Erythroblast (primary cell): Measurements from ENCODE around the gene AMER2.

Experiments
- DNase-seq, 2 experiments: peaks; one replicate each; lab custom pipeline; 2025; lab: John Stamatoyannopoulos, UW
- GATA1 ChIP-seq: IDR thresholded peaks from 2 replicates; pipeline ENCODE4 v1.6.1; 2011; ENCODE audit warnings: low read depth, mild to moderate bottlenecking, control low read depth, low read length, moderate library complexity
- POLR2A ChIP-seq: IDR thresholded peaks from 2 replicates; pipeline ENCODE4 v1.6.1; 2011; ENCODE audit warnings: mild to moderate bottlenecking, low read length

Gene AMER2

GRCh38 chr13:25198647-25199046 lies 26.6 kb upstream of the AMER2 start:
- TF ChIP-seq GATA1 (no peak), POLR2A (no peak)
- DNase-seq = no peak

GRCh38 chr13:25196971-25197370 lies 24.9 kb upstream of the AMER2 start:
- TF ChIP-seq GATA1 = no peak
- TF ChIP-seq POLR2A = no peak

GRCh38 chr13:25192936-25193335 lies 20.8 kb upstream of the AMER2 start:
- TF ChIP-seq POLR2A = no peak
- no peak for TF ChIP-seq GATA1

More at GRCh38 chr13:25196971-25197370, 24.9 kb upstream of the AMER2 start:
- no peak for DNase-seq

GRCh38 chr13:25192489-25192888 lies 20.4 kb upstream of the AMER2 start:
- TF ChIP-seq GATA1 (no peak), POLR2A (no peak)

More at GRCh38 chr13:25192936-25193335, 20.8 kb upstream of the AMER2 start:
- no peak for DNase-seq

GRCh38 chr13:25192052-25192451 lies 20.0 kb upstream of the AMER2 start:
- no peak for DNase-seq
- TF ChIP-seq POLR2A (no peak), GATA1 (no peak)

More at GRCh38 chr13:25192489-25192888, 20.4 kb upstream of the AMER2 start:
- DNase-seq = no peak

GRCh38 chr13:25190771-25191170 lies 18.7 kb upstream of the AMER2 start:
- no peak for DNase-seq
- TF ChIP-seq GATA1 (no peak), POLR2A (no peak)

GRCh38 chr13:25190256-25190655 lies 18.2 kb upstream of the AMER2 start:
- no peak for DNase-seq
- TF ChIP-seq GATA1 = no peak
- no peak for TF ChIP-seq POLR2A

- TF ChIP-seq POLR2A = no peak
- DNase-seq = no peak
Observed at GRCh38 chr13:25187596-25187995, 15.5 kb upstream of the AMER2 start.

- DNase-seq = no peak
- TF ChIP-seq POLR2A (no peak), GATA1 (no peak)
Observed at GRCh38 chr13:25186187-25186586, 14.1 kb upstream of the AMER2 start.

GRCh38 chr13:25181597-25181996 lies 9.5 kb upstream of the AMER2 start:
- no peak for DNase-seq
- TF ChIP-seq GATA1 = no peak
- TF ChIP-seq POLR2A = no peak

- TF ChIP-seq POLR2A (no peak), GATA1 (no peak)
- no peak for DNase-seq
Observed at GRCh38 chr13:25180775-25181537, 8.9 kb upstream of the AMER2 start.

GRCh38 chr13:25179832-25180774 lies 8.0 kb upstream of the AMER2 start:
- no peak for DNase-seq
- no peak for TF ChIP-seq POLR2A
- no peak for TF ChIP-seq GATA1

GRCh38 chr13:25179011-25179410 lies 6.9 kb upstream of the AMER2 start:
- DNase-seq = no peak

GRCh38 chr13:25178070-25178469 lies 6.0 kb upstream of the AMER2 start:
- TF ChIP-seq POLR2A (no peak), GATA1 (no peak)
- no peak for DNase-seq

More at GRCh38 chr13:25179011-25179410, 6.9 kb upstream of the AMER2 start:
- TF ChIP-seq GATA1 (no peak), POLR2A (no peak)
